GM19238 (cell line): ENCODE results near the gene RASSF3.
"Not testable (repeated sequence)": the region's sequence is repeated elsewhere in the genome, so short reads cannot be mapped to it uniquely, and the experiment has no call there.

Source experiments
- DNase-seq: peaks from one replicate; pipeline ENCODE4 v3.0.0; 2011; ENCODE audit warnings: low spot score; ENCODE audit not compliant: insufficient read length

Gene RASSF3

DNA sequence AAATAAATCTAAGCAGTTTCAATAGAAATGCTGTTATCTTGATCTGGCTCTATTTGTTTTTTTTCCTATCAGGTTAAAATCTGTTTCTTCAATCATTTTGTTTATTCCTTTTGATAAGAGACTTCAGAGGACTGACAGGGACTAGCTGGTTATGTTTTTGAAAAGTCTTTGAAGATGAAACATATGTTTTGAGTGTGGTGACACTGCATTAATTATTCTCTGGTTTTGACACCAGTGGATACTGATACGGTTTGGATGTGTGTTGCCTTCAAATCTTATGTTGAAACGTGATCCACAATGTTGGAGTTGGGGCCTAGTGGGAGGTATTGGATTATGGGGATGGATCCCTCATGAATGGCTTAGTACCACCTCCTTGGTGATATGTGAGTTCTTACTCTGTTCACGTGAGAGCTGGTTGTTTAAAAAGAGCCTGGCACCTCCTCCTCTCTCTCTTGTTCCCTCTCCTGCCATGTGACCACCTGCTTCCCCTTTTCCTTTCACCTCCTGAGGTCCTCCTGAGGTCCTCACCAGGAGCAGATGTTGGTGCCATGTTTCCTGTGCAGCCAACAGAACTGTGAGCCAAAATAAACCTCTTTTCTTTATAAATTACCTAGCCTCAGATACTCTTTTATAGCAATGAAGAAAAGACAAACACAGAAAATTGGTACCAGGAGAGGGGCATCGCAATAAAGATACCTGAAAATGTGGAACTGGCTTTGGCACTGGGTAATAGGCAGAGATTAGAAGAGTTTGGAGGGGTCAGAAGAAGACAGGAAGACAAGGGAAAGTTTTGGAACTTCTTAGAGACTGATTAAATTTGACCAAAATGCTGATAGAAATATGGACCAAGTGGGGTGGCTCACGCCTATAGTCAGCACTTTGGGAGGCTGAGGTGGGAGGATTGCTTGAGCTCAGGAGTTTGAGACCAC is 23.0 kb downstream of the RASSF3 start:
- no peak for DNase-seq

DNA sequence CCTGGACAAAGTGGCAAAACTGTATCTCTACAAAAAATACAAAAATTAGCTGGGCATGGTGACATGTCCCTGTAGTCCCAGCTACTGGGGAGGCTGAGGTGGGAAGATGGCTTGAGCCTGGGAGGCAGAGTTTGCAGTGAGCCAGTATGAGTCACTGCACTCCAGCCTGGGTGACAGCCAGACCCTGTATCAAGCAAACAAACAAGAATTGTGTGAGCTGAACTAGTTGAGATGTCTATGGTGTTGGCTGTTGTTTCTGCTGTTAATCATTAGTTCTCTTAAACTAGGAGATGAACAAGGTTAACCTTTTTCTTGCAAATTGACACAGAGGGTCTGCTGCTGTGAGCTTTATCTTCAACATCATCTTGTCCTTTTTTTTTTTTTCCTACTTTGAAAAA is 23.6 kb downstream of the RASSF3 start:
- no peak for DNase-seq

DNA sequence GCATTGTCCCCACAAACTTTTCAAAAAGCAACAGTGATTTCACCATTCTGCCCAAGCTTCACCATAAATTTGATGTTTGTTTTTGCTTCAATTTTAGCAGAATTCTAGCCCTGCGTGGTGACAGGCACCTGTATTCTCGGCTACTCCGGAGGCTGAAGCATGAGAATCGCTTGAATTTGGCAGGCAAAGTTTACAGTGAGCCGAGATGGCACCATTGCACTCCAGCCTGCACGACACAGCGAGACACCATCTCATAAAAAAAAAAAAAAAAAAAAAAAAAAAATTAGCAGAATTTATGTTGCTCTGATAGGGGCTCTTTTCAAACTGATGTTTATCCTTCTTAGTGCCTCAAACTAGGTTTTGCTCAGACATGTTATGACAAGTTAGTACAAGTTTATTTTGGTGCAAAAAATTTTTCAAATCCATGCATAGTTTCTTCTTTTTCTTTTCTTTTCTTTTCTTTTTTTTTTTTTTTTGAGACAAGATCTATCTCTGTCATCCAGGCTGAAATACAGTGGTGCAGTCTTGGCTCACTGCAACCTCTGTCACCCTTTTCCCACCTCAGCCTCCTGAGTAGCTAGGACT is 24.3 kb downstream of the RASSF3 start:
- no peak for DNase-seq

DNA sequence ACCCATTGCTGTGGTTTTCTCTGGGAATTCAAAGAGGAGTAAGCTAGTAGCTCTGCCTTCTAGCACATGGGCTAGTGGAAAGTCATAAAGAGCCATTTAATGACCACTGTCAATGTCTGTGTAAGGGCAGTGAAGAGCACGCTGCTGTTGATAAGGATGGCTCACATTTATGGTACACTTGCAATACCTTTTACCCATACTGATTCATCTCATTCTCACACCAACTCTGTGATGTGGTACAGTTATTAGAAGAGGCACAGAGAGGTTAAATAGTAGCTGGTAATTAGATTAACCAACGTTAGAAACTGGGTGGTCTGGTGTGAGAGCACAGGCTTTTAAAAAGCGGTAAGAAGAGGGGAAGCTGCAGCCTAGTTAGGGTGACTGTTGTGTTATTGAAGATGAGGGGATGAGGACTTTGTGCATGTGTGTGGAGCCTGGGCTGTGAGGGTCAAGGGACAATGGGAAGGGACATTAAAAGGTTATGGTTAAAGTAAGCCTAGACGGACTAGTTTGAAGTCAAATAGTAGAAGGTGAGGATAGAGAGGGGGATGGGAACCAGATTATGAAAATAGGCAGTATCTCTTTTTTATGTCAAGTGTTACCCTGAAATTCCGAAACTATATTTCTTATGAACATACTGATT is 25.2 kb downstream of the RASSF3 start:
- DNase-seq = no peak

DNA sequence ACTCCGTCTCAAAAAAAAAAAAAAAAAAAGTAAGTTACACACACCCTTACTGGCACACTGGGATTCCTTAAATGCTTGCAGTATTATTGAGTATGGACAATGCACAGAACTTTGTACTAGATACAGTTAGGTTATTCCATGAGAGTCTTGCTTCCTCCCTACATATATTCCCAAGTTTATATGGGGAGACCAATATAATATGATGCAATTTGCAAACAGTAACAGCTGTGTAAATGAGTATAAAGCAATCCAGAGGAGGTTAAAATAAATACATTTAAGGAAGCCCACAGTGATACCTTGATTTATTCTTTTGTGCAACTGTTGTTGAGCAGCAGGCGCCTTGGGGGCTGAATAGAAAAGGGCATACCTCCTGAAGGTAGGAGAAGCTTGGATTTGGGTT is 26.6 kb downstream of the RASSF3 start:
- DNase-seq = no peak

DNA sequence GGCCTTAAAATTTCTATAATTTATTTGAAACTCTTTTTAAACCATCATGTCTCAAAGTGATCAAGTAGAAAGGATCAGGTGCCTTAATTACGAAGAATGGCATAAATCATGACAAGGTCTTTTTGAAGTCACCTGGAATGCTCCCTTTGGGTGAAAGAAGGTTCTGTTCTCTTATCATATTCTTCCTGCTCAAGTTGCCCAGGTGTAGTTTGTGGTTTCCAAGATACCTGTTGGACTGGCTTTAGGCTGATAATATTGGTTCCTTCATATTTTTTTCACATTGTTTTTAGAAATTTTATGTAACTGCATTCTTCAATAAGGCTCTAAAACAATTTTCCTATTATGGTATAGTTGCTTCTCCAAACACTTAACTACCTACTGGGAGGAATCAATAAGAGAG is 29.2 kb downstream of the RASSF3 start:
- DNase-seq = no peak

DNA sequence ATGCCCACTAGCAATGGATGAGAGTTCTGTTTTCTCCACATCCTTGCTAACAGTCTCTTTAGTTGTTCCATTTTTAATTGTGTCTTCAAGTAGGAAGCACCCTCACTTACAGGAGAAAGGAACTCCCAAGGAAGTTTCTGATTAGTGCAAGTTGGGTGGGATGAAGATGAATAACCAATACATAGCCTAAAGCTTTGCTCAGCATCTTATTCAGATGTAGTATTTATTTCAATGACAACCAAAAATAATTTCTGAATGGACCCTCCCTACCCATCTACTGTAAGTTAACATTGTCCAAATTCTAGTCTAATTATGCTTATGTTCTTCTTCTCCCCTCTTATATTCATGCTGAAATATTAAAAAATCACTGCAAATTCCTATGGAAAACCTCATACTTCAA is 36.0 kb downstream of the RASSF3 start:
- no peak for DNase-seq

DNA sequence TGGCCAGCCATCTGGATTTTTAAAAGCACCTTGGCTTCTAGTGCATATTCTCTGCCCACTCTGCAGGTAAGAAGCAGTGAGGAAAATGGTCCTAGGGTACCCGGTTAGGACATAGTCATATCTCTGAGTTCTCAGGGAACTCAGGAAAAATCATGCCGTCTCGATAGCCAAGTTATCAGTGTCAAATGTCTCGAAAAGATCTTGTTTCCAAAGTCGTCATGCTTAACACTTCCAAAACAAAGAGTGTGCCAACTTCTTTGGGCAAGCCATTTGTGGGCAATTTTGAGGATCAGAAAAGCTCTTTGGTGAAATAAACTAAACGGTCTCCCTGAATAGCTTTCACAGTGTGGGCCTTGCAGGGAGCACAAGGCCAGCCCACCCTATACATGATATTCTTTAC is 39.2 kb downstream of the RASSF3 start:
- no peak for DNase-seq

DNA sequence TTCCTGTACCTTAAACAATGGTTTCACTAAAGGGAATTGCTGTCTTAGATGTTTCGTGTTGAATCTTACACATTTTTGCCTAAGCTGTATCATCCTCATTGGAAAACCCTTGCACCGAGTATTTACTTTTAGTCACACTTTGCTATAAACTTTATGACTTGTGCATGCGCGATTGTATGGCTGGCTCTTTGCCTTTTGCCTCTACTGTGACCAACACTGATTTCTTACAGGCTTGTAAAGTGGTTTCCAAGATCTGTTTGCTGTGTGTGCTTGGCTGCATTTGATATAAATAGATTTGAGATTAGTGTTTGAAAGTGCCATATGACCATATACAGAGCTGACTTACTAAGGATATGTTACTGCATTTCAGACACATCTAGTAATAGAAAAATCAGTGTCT is 40.5 kb downstream of the RASSF3 start:
- no peak for DNase-seq

DNA sequence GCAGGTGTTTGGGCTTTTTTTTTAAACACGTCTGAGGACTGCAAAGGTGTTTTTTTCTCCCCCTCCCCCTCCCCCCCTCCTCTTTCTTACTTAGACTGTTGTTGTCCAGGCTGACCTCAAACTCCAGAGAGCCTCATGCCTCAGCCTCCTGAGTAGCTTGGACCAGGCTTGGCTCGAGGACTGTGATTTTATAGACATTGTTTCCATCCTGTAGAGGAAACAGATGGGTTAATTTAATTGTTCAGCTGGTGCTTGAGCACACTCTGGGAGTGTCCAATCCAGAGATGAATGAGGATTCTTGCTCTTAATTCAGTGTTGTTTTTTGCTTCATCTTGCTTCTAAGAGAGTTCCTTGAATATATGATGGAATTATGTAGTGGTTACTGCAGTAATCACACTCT is 42.1 kb downstream of the RASSF3 start:
- no peak for DNase-seq

DNA sequence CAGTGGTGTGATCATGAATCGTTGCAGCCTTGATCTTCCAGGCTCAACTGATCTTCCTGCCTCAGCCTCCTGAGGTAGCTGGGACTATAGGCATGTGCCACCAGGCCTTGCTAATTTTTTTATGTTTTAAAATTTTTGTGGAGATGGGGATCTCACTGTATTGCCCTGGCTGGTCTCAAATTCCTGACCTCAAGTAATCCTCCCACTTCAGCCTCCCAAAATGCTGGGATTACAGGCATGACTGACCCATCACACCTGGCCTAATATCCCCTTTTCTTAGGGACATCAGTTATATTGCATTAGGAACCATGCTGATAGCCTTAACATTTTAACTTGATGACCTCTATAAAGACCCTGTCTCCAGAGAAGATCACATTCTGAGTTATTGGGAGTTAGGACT is 42.8 kb downstream of the RASSF3 start:
- no peak for DNase-seq

DNA sequence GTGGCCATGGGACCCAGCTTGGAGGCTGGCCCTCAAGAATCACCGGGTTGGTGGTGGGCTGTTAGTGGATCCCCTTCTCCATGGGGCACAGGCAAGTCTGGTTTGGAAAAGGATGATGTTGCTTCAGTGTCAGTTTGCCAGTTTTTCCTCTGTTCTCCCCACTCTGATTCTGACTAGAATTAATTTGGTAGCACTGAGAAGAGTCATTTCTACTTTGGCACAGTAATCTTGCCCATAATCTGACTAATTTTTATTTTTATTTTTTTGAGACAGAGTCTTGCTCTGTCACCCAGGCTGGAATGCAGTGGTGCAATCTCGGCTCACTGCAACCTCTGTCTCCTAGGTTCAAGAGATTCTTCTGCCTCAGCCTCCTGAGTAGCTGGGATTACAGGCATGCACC is 43.6 kb downstream of the RASSF3 start:
- DNase-seq = not testable (repeated sequence)

DNA sequence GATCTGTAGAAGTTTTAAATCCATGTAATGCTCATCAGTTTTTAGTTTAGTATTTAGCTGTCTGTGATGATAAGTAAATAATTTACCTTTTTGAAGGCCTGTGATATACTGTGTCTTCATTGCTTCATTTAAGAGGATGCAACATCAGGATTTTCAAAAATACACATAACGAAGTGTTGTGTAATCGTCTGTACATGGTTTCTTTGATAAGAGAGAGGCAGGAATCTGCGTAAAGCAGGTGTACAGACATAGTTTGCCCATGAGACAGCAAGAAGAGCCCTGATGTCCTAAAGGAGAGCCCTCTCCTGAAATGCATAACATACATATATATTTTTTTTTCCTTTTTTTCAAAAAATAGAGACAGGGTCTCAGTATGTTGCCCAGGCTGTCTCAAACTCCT is 44.8 kb downstream of the RASSF3 start:
- DNase-seq = no peak

DNA sequence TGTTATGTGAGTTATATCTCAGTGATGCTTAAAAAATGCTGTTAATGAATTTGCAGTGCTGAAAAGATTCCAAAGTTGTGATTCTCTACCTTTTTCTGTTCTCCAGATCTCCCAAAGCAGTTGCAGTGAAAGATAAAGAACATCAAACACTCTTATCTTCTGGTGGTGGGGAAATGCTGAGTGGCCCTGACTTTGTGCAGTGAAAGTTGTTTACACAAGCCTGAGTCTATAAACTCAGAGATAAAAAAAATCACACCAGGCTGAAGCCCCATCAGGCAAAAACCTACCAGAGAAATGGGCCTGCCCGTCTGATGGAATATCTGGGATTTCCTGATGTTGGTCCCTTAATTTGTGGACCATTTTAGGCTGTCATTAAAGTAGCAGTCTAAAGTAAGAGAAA is 46.1 kb downstream of the RASSF3 start:
- DNase-seq = no peak

DNA sequence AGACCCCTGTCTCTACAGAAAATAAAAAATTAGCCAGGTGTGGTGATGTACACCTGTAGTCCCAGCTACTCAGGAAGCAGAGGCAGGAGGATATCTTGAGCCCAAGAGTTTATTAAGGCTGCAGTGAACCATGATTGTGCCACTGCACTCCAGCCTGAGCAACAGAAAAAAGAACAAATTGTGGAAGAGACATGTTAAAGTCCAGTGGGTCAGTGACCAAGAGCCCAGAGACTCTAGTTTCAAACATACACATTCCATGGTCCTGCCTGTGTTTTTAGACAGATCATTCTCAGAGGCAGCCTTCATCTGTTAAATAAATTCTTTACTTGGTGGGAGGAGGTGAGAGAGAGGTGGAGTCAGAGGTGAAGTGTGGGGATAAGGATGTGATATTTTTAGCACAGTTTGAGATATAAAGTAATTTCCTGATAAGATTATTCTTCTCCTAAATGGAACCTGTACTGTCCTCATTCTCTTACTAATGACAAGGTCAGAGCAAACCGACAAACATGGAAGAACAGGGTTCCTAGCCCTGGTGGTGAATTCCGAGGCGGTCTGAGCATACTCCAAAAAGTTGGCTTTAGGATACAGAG is 48.7 kb downstream of the RASSF3 start:
- no peak for DNase-seq

DNA sequence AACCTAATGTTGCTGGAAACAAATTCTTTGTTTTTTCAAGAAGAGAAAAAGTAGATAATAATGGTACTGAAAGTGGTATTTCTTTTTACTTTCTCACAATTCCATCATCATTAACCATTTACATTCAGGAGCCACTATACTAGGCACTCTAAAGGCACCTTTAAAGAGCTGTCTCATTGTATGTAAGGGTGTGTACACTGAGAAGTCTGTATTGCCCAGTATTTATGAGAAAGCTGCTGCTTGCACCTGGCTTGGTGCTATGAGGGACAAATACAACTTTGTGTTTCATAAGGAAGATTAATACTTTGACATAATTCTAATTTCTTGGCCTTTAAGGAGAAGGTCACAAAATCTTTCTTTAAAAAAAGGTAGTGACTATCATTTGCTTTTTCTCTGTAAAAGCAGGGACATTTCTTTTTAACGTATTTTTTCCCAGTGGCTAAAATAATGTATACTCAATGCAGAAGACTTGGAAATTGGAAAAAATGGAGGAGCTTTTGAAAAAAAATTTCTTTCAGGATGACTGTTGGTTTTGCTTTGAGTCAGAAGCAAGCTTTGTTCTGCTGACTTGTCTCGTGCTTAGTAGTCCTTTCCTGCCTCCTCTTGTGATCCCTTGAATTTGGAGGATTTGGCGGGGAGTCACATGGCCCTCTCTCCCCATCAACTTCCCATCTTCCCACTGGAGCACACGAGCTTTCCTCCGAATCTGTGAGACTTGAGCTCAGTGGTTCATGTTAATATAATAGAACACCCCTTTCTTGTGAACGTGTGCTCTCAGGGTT is 50.1 kb downstream of the RASSF3 start:
- DNase-seq = no peak

DNA sequence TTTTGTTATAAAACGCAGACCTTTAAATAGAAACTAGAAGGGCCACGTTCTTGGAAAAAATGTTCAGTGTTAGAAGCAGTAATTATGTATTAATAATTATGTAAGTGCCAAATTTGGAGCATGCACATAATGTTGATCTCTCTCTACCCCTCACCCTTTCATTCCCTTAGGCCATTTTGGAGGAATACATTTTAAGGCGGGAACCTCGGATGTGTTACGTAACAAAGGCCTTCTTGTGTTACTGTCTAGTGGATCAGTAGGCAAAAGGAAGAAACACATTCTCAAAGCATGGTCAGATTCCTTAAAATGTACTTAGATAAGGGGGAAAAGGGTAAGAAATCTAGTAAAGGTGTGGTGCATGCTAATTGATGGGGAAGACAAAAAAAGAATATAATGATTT is 52.7 kb downstream of the RASSF3 start:
- no peak for DNase-seq

DNA sequence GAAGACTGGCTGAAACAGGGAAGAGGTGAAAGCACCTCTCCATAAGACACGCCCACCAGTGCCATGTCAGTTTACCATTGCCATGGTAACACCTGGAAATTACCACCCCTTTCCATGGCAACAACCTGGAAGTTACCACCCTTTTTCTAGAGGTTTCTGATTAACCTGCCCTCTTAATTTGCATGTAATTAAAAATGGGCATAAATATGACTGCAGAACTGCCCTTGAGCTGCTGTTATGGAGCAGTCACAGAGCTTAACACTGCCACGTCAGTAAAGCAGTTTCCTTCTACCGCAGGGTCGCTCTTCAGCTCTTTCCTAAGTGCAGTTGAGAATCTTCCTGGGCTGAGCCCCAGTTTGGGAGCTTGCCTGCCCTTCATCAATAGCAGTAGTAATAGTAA is 55.2 kb downstream of the RASSF3 start:
- no peak for DNase-seq

DNA sequence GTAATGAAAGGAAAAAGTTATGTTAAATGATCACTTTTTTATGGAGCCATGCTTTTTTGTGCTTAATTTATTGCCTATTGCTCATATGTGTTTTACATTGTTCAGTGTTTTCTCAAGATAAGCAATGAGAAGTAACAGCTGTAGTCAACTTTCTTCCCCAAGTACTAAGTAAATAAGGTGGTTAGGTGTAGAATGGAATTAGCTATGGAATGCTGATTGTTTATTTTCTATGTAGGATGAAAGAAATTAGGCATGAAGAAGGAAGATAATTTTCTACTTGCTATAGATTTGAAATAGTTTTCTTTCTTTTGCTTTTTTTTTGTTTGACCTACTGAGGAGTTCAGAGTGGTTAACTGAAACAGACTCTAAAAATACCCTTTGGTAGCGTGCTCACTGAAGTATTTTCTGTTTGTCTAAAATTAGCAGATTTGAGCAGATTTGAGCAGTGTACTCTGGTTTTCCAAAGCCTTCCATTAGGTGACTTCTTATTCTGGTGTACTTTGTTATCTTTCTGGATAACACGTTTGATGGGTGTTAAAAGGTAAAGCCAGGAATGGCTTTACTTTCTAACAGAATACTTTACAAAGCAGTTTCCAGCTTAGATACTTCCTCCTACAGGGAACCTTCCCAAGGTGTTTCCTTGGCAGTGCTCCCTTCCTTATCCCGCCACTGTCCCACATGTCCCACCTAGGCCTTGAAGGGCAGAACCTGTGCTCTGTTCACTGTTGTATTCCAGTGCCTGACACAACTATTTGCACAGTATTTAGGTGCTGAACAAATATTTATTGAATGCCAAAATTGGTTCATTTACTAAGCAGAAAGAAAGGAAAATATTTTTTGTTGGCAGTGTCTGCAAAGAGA is 56.0 kb downstream of the RASSF3 start:
- DNase-seq = no peak

DNA sequence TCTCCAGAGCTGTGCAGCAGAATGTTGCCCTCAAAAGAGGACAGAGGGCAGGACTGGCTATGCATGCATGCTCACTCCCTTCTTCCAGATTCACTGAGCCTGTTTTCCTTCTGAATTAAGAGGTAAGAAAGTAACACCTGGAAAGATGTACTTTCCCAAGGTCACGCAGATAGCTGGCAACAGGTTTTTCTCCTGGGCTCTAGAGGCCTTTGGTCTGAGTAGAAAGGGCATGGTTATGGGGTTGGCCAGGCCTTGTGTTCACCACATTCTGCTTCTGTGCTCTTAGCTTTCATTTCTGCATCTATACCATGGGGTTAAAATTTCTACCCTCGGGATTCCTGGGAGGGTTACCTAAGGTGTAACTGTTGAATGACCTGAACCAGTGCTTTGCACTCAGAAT is 57.5 kb downstream of the RASSF3 start:
- no peak for DNase-seq
